Measurements from ENCODE around the gene SENP3.
"Not testable (repeated sequence)": the region's sequence is repeated elsewhere in the genome, so short reads cannot be mapped to it uniquely, and the experiment has no call there.

SENP3 gene

GRCh38 chr17:7597561-7597960, 35.8 kb downstream of the SENP3 start:
- DNase-seq (ENCODE audit: low spot score): not testable (repeated sequence)

GRCh38 chr17:7606280-7606679, 44.6 kb downstream of the SENP3 start:
- DNase-seq (ENCODE audit: low spot score): no peak

GRCh38 chr17:7610641-7611040, 48.9 kb downstream of the SENP3 start:
- DNase-seq (ENCODE audit: low spot score): no peak

GRCh38 chr17:7611635-7612293, 50.0 kb downstream of the SENP3 start:
- DNase-seq (ENCODE audit: low spot score): no peak

- DNase-seq (ENCODE audit: low spot score): no peak
These were observed 50.5 kb downstream of the SENP3 start for GRCh38 chr17:7612294-7612640.

GRCh38 chr17:7613769-7614424, 52.2 kb downstream of the SENP3 start:
- DNase-seq (ENCODE audit: low spot score): no peak

GRCh38 chr17:7614425-7615264, 52.9 kb downstream of the SENP3 start, which contains the start of gene FXR2:
TSS of gene FXR2 (minus strand) at chr17:7614897. CDS start at chr17:7614532, 365 bp downstream.
- DNase-seq (ENCODE audit: low spot score): peak; percentile 99

- no peak for DNase-seq (ENCODE audit: low spot score)
These were observed 53.6 kb downstream of the SENP3 start for GRCh38 chr17:7615265-7615747.

GRCh38 chr17:7618608-7619007, 56.9 kb downstream of the SENP3 start:
- DNase-seq (ENCODE audit: low spot score): no peak

- no peak for DNase-seq (ENCODE audit: low spot score)
These were observed 59.1 kb downstream of the SENP3 start for GRCh38 chr17:7620835-7621234.
